Sigmoid colon (tissue), 7 donors: ENCODE results near the gene TESMIN. TPM values are rescaled to one million over a fixed set of nuclear protein-coding genes. Genes with fewer than 3 reads are reported as not detected.

Experiments used
- DNase-seq: peaks from one replicate; pipeline ENCODE4 v3.0.0-alpha.2; 2019
- H3K27ac ChIP-seq, 4 donors: fragments of 200-600 bp; sonication (generic); one replicate each; pipeline ENCODE4 v1.5.1; 2016 to 2019; ENCODE audit warnings: mild to moderate bottlenecking in 1 of 4
- H3K27me3 ChIP-seq, 3 donors: fragments of 200-600 bp; sonication (generic); one replicate each; pipeline ENCODE4 v1.5.1; 2019; ENCODE audit warnings: mild to moderate bottlenecking in 1 of 3
- H3K36me3 ChIP-seq, 4 donors: fragments of 200-600 bp; sonication (generic); one replicate each; pipeline ENCODE4 v1.5.1; 2016 to 2019
- H3K4me1 ChIP-seq, 4 donors: fragments of 200-600 bp; sonication (generic); one replicate each; pipeline ENCODE4 v1.5.1; 2017 to 2019
- H3K4me3 ChIP-seq, 4 donors: fragments of 200-600 bp; sonication (generic); one replicate each; pipeline ENCODE4 v1.5.1; 2017 to 2019; ENCODE audit warnings: mild to moderate bottlenecking in 2 of 4, moderate library complexity in 1 of 4
- H3K9me3 ChIP-seq, 4 donors: fragments of 200-600 bp in 3 of 4; sonication (generic) in 3 of 4; one replicate each; pipeline versions ENCODE4 v1.5.1 to v1.6.1; 2013 to 2019
- EP300 ChIP-seq, 4 donors: sonication (generic); formaldehyde crosslinking; IDR thresholded peaks; one replicate each; pipeline ENCODE4 v1.6.1; 2017; ENCODE audit warnings: antibody characterized with exemption in 4 of 4
- POLR2A ChIP-seq, 2 donors: fragments of 450-650 bp; IDR thresholded peaks; one replicate each; pipeline ENCODE4 v1.6.1; 2016; ENCODE audit warnings: antibody characterized with exemption in 2 of 2, mild to moderate bottlenecking in 2 of 2, moderate library complexity in 2 of 2
- POLR2AphosphoS5 ChIP-seq, 4 donors: sonication (generic); formaldehyde crosslinking; IDR thresholded peaks; one replicate each; pipeline ENCODE4 v1.6.1; 2017; ENCODE audit warnings: antibody characterized with exemption in 4 of 4
- WGBS, 2 donors: extraction: QIAGEN DNeasy Blood & Tissue Kit; methylation state at CpG; one replicate each; pipeline ENCODE4 v1.1.7; 2013; 5-methylcytosine and 5-hydroxymethylcytosine counted together
- intact Hi-C: fragments of 100-400 bp; cut with DNase I; formaldehyde crosslinking; loops from one replicate; pipeline ENCODE4 v1.15.1; 2023
- polyA plus RNA-seq, 3 donors: library from polyadenylated mRNA; stranded (reverse); fragments of 200-250 nt; gene quantifications; one replicate each; pipeline ENCODE4 v1.2.3, GENCODE V29; 2013
- total RNA-seq, 4 donors: library from RNA; depleted of rRNA; stranded (reverse); fragments of >200 nt; gene quantifications; one replicate each; pipeline ENCODE4 v1.1.0, GENCODE V29; 2016
- TF ChIP-seq, protein P1 (sequence below), 4 experiments: fragments of 450-650 bp in 3 of 4; fragments of 200-600 bp in 1 of 4; IDR thresholded peaks; one replicate each; pipeline ENCODE4 v1.5.1; 2016 to 2019; ENCODE audit warnings: antibody characterized with exemption in 4 of 4, mild to moderate bottlenecking in 3 of 4, moderate library complexity in 2 of 4
- donor health status: healthy with polysubstance abuse.
- donor health status: Bipolar disorder and iron deficiency.
- donor health status: healthy.

Gene TESMIN
- total and polyA plus RNA-seq, 7 donors = 2.3 to 6.3 (median 4.8) TPM; not detected in 4

GRCh38 chr11:68687311-68687710 is 64.0 kb downstream of the TESMIN start:
- H3K4me1 ChIP-seq = peaks cover 0 to 14% (median 13%) of the 10 kb centered on the region in 4 donors
- peak; percentile 18 for DNase-seq
- TF ChIP-seq EP300 (IDR thresholded peaks at IDR 0.05) (no peak), POLR2AphosphoS5 (IDR thresholded peaks at IDR 0.05) (no peak), POLR2A (IDR thresholded peaks at IDR 0.05) (no peak)
- TF ChIP-seq, protein P1, sequence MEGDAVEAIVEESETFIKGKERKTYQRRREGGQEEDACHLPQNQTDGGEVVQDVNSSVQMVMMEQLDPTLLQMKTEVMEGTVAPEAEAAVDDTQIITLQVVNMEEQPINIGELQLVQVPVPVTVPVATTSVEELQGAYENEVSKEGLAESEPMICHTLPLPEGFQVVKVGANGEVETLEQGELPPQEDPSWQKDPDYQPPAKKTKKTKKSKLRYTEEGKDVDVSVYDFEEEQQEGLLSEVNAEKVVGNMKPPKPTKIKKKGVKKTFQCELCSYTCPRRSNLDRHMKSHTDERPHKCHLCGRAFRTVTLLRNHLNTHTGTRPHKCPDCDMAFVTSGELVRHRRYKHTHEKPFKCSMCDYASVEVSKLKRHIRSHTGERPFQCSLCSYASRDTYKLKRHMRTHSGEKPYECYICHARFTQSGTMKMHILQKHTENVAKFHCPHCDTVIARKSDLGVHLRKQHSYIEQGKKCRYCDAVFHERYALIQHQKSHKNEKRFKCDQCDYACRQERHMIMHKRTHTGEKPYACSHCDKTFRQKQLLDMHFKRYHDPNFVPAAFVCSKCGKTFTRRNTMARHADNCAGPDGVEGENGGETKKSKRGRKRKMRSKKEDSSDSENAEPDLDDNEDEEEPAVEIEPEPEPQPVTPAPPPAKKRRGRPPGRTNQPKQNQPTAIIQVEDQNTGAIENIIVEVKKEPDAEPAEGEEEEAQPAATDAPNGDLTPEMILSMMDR (IDR thresholded peaks at IDR 0.05) = no peak
- no peak overlapping the region for H3K4me3 ChIP-seq
- no peak overlapping the region for H3K27ac ChIP-seq
- no peaks in the 10 kb centered on the region for H3K36me3 ChIP-seq
- H3K9me3 ChIP-seq = no peaks in the 10 kb centered on the region
- peaks cover 26 to 80% (median 36%) of the 10 kb centered on the region in 3 donors for H3K27me3 ChIP-seq
- intact Hi-C loops = no loop called here
- 62 to 64% methylated on average over 9 of the region's 9 CpGs for WGBS, 2 donors

- Histone ChIP-seq H3K4me3 (no peak overlapping the region), H3K4me1 (peaks cover 0 to 14% (median 13%) of the 10 kb centered on the region in 4 donors), H3K36me3 (no peaks in the 10 kb centered on the region), H3K27ac (no peak overlapping the region), H3K9me3 (no peaks in the 10 kb centered on the region), H3K27me3 (peaks cover 26 to 78% (median 36%) of the 10 kb centered on the region in 3 donors)
- WGBS, 2 donors = 86 to 93% methylated on average over 12 of the region's 12 CpGs
- peak; percentile 53 for DNase-seq
- TF ChIP-seq EP300 (IDR thresholded peaks at IDR 0.05) (no peak), POLR2A (IDR thresholded peaks at IDR 0.05) (no peak), POLR2AphosphoS5 (IDR thresholded peaks at IDR 0.05) (no peak)
- TF ChIP-seq, protein P1 (IDR thresholded peaks at IDR 0.05) = no peak
- intact Hi-C loops = no loop called here
Observed at GRCh38 chr11:68686486-68686885, 64.8 kb downstream of the TESMIN start.

- peak; percentile 56 for DNase-seq
- Histone ChIP-seq H3K4me1 (peaks cover 0 to 14% (median 13%) of the 10 kb centered on the region in 4 donors), H3K4me3 (no peak overlapping the region), H3K36me3 (no peaks in the 10 kb centered on the region), H3K9me3 (no peaks in the 10 kb centered on the region), H3K27me3 (peaks cover 26 to 76% (median 36%) of the 10 kb centered on the region in 3 donors), H3K27ac (no peak overlapping the region)
- 93 to 94% methylated on average over 18 of the region's 18 CpGs for WGBS, 2 donors
- intact Hi-C loops = no loop called here
- TF ChIP-seq, protein P1 (IDR thresholded peaks at IDR 0.05) = no peak
- TF ChIP-seq POLR2AphosphoS5 (IDR thresholded peaks at IDR 0.05) (no peak), EP300 (IDR thresholded peaks at IDR 0.05) (no peak), POLR2A (IDR thresholded peaks at IDR 0.05) (no peak)
Observed at GRCh38 chr11:68685656-68686380, 65.5 kb downstream of the TESMIN start.

GRCh38 chr11:68684385-68685356 is 66.6 kb downstream of the TESMIN start, which contains the start of gene GAL:
Gene GAL (plus strand): TSS chr11:68684544. CDS start chr11:68684924, 380 bp downstream.
- intact Hi-C loops = no loop called here
- H3K36me3 ChIP-seq = no peaks in the 10 kb centered on the region
- DNase-seq = peak; percentile 56
- peaks cover 0 to 14% (median 13%) of the 10 kb centered on the region in 4 donors for H3K4me1 ChIP-seq
- peaks cover 26 to 68% (median 36%) of the 10 kb centered on the region in 3 donors for H3K27me3 ChIP-seq
- H3K9me3 ChIP-seq = no peaks in the 10 kb centered on the region
- peak within 1 kb of the TSS in 3 of 4 donors; percentile 32 to 45 (median 43) for H3K4me3 ChIP-seq
- H3K27ac ChIP-seq = no peak within 1 kb of the TSS
- TF ChIP-seq EP300 (IDR thresholded peaks at IDR 0.05) (no peak), POLR2AphosphoS5 (IDR thresholded peaks at IDR 0.05) (no peak), POLR2A (IDR thresholded peaks at IDR 0.05) (no peak)
- TF ChIP-seq, protein P1 (IDR thresholded peaks at IDR 0.05) = no peak
- 4 to 6% methylated on average over 113 of the region's 113 CpGs for WGBS, 2 donors
